AML-193 (cell line): Measurements from ENCODE around the gene UBXN2A.

Source experiments
- DNase-seq, 2 experiments: peaks; one replicate each; lab custom pipeline; 2025; lab: John Stamatoyannopoulos, UW

Gene UBXN2A

GRCh38 chr2:24046930-24047702 is 106.9 kb downstream of the UBXN2A start, which contains the start of gene WDCP:
Gene WDCP, minus strand, starts transcription at chr2:24047391. Its CDS starts 7,897 bp downstream, at chr2:24039494.
- DNase-seq: peak; percentile 99

- DNase-seq: no peak
Measured at GRCh38 chr2:24047703-24048033, 107.4 kb downstream of the UBXN2A start.

GRCh38 chr2:24048769-24049484 is 108.7 kb downstream of the UBXN2A start:
- DNase-seq: no peak

- DNase-seq: no peak
Measured at GRCh38 chr2:24049485-24050021, 109.3 kb downstream of the UBXN2A start, which contains the start of gene FKBP1B. Gene FKBP1B, plus strand, starts transcription at chr2:24049741. Its CDS starts 109 bp downstream, at chr2:24049850.

GRCh38 chr2:24050041-24050979 is 110.0 kb downstream of the UBXN2A start:
- no peak for DNase-seq

GRCh38 chr2:24051833-24052232 is 111.6 kb downstream of the UBXN2A start:
- DNase-seq: no peak

- no peak for DNase-seq
Measured at GRCh38 chr2:24052951-24053350, 112.7 kb downstream of the UBXN2A start.
